ENCODE data around the gene FNIP1. TPM values are rescaled to one million over a fixed set of nuclear protein-coding genes. Genes with fewer than 3 reads are reported as not detected.

The FNIP1 gene
- total and polyA plus RNA-seq, 10 donors = 3.6 to 53.4 (median 38.7) TPM

- TF ChIP-seq POLR2AphosphoS5 (IDR thresholded peaks at IDR 0.05) = no peak
- no peak for TF ChIP-seq POLR2A (IDR thresholded peaks at IDR 0.05)
- TF ChIP-seq CTCF (IDR thresholded peaks at IDR 0.05 in 8 of 11, conservative IDR thresholded peaks at IDR 0.05 in 3 of 11) = no peak
- WGBS, 5 donors = 91 to 98% (median 95%) methylated on average over 4 of the region's 4 CpGs
Observed at GRCh38 chr5:131774652-131775367, 22.0 kb downstream of the FNIP1 start.

GRCh38 chr5:131773805-131774204, 23.0 kb downstream of the FNIP1 start:
- intact Hi-C loops (cut with DNase I; ENCODE audit: low total_unique reads) = no loop called here
- 85 to 99% (median 98%) methylated on average over 2 of the region's 2 CpGs for WGBS, 5 donors
- Histone ChIP-seq H3K27ac (no peak overlapping the region), H3K4me1 (peaks cover 5 to 78% (median 36%) of the 10 kb centered on the region in 6 donors), H3K4me3 (no peak overlapping the region), H3K27me3 (replicated peaks in 1 of 7) (no peaks in the 10 kb centered on the region), H3K9me3 (no peaks in the 10 kb centered on the region), H3K36me3 (no peaks in the 10 kb centered on the region)
- no peak for TF ChIP-seq POLR2AphosphoS5 (IDR thresholded peaks at IDR 0.05)
- no peak for TF ChIP-seq POLR2A (IDR thresholded peaks at IDR 0.05)
- no peak for TF ChIP-seq CTCF (IDR thresholded peaks at IDR 0.05 in 8 of 11, conservative IDR thresholded peaks at IDR 0.05 in 3 of 11)
- DNase-seq = no peak

More at GRCh38 chr5:131774652-131775367, 22.0 kb downstream of the FNIP1 start:
- intact Hi-C loops (cut with DNase I; ENCODE audit: low total_unique reads) = no loop called here
- no peaks in the 10 kb centered on the region for H3K9me3 ChIP-seq
- H3K27me3 ChIP-seq (replicated peaks in 1 of 7) = no peaks in the 10 kb centered on the region
- no peaks in the 10 kb centered on the region for H3K36me3 ChIP-seq
- no peak for DNase-seq
- H3K4me3 ChIP-seq = no peak overlapping the region
- H3K4me1 ChIP-seq = peaks cover 3 to 70% (median 28%) of the 10 kb centered on the region in 6 donors
- H3K27ac ChIP-seq = no peak overlapping the region

- H3K27ac ChIP-seq = no peak overlapping the region
- TF ChIP-seq CTCF (IDR thresholded peaks at IDR 0.05 in 8 of 11, conservative IDR thresholded peaks at IDR 0.05 in 3 of 11) (no peak), POLR2A (IDR thresholded peaks at IDR 0.05) (no peak), POLR2AphosphoS5 (IDR thresholded peaks at IDR 0.05) (no peak)
- peaks cover 5 to 73% (median 36%) of the 10 kb centered on the region in 6 donors for H3K4me1 ChIP-seq
- no peaks in the 10 kb centered on the region for H3K36me3 ChIP-seq
- H3K27me3 ChIP-seq (replicated peaks in 1 of 7) = no peaks in the 10 kb centered on the region
- 87 to 90% (median 87%) methylated on average over 4 of the region's 4 CpGs for WGBS, 5 donors
- no peak for DNase-seq
- H3K9me3 ChIP-seq = no peaks in the 10 kb centered on the region
- H3K4me3 ChIP-seq = no peak overlapping the region
- intact Hi-C loops (cut with DNase I; ENCODE audit: low total_unique reads) = no loop called here
Observed at GRCh38 chr5:131771692-131772091, 25.1 kb downstream of the FNIP1 start.

GRCh38 chr5:131769961-131770360, 26.9 kb downstream of the FNIP1 start:
- TF ChIP-seq POLR2A (IDR thresholded peaks at IDR 0.05) = no peak
- TF ChIP-seq POLR2AphosphoS5 (IDR thresholded peaks at IDR 0.05) = no peak
- TF ChIP-seq CTCF (IDR thresholded peaks at IDR 0.05 in 8 of 11, conservative IDR thresholded peaks at IDR 0.05 in 3 of 11) = no peak
- 83 to 89% (median 88%) methylated on average over 1 of the region's 1 CpG for WGBS, 5 donors
- H3K27ac ChIP-seq = no peak overlapping the region
- intact Hi-C loops (cut with DNase I; ENCODE audit: low total_unique reads) = no loop called here
- DNase-seq = no peak
- H3K36me3 ChIP-seq = peaks cover 0 to 4% (median 0%) of the 10 kb centered on the region in 6 donors
- H3K9me3 ChIP-seq = no peaks in the 10 kb centered on the region
- peaks cover 5 to 79% (median 35%) of the 10 kb centered on the region in 6 donors for H3K4me1 ChIP-seq
- H3K27me3 ChIP-seq (replicated peaks in 1 of 7) = no peaks in the 10 kb centered on the region
- H3K4me3 ChIP-seq = no peak overlapping the region

Data from spleen (tissue), 11 donors.